Activated CD4-positive, alpha-beta T cell treated with anti-CD3 and anti-CD28 coated beads, Interleukin-2, amount 50 U/mL, for 16 hours (primary cell): ENCODE data around the gene DUSP18.
A peak's percentile ranks its signal among the peaks of the same experiment; 100 is the strongest.
"Not testable (repeated sequence)": the region's sequence is repeated elsewhere in the genome, so short reads cannot be mapped to it uniquely, and the experiment has no call there.

Source experiments
- DNase-seq: peaks from one replicate; pipeline ENCODE4 v3.0.0-alpha.2; 2020

Gene DUSP18

DNA sequence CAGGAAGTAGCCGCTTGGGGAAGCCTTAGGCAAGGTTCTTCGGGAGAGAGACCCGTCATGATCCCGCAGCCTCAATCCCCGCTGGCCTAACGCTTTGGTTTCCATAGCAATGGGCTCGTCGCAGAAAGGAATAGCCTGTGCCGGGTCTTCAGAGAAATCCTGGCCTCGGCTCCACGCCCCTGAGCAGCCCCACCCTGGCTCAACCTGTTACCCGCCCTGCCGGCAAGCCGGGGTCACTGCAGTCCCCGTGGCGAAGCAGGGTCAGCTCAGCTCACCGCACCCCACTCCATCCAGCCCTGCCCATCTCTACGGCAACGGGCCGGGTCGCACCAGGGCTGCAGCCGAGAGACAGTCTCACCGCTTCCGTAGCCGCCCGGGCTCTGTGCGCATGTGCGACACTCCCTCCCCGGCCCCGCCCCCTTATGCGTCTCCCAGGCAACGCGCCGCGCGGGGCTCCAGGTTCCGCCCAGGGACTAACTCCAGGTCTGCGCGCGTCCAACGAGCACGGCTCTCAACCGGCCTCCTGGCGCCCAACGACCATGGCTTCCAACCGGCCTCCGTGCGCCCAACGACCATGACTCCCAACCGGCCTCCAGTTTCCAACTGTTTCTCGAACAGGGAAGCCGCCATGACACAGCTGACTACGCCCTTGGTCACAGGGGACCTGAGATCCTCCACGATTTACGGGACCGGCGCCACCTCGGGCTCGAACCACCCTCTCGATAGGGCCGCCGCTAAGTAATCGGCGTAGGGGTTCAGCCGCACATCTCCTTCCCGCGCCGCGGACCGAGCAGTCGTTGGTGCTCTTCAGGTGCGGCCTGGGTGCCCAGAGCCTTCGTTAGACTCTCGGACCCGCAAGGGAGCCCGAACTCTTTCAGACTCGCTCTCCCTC lies at the start of gene DUSP18:
DUSP18 (minus strand) TSS at position 382 of the 892 bp plus-strand sequence. CDS start 3,872 bp downstream, outside the sequence.
- DNase-seq = peak; percentile 93

DNA sequence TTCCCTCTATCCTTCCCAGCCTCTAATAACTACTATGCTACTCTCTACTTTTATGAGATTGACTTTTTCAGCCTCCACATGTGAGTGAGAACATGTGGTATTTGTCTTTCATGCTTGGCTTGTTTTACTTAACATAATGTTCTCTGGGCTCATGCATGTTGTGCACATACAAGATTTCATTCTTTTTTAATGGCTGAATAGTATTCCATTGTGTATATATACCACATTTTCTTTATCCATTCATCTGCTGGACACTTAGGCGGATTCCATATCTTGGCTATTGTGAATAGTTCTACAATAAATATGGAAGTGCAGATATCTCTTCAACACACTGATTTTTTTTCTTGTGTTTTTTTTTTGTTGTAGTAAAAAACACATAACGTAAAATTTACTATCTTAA lies 46.4 kb upstream of the DUSP18 start:
- DNase-seq = no peak

DNA sequence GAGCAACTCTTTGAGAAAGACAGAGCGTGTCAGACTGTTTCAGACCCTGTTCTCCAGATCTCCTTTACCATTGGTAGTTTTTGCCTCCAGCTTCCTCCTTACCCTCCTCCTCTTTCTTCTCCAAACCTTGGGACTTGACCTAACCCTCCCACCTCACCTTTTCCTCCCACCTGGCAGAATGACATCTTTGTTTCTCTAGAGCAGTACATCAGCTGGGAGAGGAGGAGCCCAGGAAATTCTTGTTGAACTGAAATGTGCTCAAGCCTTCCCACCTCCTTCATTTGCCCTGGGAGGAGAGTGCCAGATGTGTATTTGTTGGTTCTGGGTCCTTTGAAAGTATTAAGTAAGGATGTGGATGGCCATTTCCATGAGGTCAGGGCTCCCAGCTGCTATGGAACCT lies 44.4 kb upstream of the DUSP18 start:
- DNase-seq = no peak

DNA sequence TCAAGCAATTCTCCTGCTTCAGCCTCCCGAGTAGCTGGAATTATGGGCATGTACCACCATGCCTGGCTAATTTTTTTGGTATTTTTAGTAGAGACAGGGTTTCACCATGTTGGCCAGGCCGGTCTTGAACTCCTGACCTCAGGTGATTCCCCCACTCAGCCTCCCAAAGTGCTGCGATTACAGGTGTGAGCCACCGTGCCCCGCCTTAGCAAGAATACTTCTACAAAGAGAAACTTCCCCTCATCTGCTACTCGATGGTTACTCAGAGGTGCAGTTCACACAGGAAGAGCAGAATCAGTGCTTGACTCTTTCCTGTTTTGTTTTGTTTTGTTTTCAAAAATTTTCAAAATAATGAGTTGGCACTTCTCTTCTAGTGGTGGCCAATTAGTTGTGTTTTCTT lies 42.3 kb upstream of the DUSP18 start:
- DNase-seq = peak; percentile 49

DNA sequence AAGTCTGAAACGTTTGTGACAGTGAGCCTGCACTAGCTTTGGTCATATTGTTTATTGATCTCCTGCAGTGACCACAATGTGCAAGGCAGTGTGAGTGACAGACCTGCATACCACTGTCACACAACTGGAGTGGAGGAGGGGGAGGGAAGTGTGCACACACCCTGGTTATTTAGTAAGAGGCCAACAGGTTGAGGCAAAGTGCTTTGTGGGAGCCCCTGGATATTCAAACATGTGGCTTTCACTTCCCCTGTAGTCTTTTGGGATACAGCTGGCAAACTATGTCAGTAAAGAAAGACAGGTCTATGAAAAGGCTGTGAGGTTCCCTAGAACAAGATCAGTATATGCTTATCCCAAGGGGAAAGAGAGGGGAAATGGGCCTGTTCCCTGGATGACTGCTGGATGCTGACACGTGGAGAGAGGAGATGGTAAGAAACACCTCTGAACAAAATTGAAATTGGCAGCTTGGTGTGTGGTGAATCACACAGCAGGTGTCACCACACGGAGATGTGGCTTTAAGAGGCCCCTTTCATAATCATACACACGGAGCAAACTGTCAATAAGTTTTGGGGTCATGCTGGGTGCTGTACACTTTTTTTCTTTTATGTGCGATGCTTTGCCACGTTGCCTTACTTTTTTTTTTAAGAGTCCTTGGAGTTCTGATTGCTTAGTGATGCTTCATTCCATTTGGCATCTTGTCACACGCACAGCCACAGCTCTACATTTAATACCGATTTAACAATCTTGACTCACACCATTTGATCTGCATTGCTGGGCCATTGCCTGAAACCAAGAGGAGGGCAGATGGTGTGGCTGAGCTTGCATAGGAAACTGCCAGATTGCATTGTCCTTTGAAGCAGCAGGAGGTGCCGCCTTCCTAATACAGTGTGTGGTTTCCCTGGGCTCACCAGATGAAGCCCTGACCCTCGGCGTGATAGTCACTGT lies 38.3 kb upstream of the DUSP18 start:
- DNase-seq = peak; percentile 79

DNA sequence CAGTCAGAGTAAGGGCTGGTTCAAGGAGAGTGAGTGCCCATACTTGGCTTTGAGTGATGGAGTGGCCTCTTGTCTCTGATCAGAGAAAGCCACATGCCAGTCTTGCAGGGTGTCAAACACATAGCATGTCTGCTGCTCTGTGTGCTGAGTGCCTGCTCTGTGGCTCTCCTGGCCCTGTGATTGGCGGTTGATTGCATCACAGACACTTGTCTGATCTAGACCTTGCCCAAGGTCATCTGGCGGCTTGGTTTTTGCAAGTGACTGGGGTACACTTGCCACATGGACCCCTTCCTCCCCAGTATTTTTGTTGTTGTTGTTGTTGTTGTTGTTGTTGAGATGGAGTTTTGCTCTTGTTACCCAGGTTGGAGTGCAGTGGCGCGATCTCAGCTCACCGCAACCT lies 37.3 kb upstream of the DUSP18 start:
- DNase-seq = no peak

GRCh38 chr22:30702856-30703255 lies 35.2 kb upstream of the DUSP18 start:
- DNase-seq = no peak

DNA sequence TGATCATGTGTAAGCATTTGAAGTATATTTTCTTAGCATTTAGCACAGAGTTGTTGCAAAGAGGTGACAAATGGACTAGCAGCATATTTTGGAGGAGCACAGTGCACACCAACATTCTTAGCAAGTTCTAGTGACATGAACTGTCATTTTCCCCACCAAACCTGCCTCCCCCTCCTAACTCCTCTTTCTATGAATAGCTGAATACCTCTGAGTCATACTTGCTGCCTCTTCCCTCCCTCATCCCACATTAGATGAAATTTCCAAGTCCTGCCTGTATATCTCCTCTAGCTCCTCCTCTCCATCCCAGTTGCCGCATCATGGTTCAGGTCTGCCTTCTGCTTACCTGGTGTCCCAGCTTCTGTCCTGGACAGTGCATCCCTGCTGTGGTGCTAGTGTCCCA lies 34.2 kb upstream of the DUSP18 start:
- no peak for DNase-seq

GRCh38 chr22:30697975-30698374 lies 30.3 kb upstream of the DUSP18 start:
- DNase-seq = no peak

DNA sequence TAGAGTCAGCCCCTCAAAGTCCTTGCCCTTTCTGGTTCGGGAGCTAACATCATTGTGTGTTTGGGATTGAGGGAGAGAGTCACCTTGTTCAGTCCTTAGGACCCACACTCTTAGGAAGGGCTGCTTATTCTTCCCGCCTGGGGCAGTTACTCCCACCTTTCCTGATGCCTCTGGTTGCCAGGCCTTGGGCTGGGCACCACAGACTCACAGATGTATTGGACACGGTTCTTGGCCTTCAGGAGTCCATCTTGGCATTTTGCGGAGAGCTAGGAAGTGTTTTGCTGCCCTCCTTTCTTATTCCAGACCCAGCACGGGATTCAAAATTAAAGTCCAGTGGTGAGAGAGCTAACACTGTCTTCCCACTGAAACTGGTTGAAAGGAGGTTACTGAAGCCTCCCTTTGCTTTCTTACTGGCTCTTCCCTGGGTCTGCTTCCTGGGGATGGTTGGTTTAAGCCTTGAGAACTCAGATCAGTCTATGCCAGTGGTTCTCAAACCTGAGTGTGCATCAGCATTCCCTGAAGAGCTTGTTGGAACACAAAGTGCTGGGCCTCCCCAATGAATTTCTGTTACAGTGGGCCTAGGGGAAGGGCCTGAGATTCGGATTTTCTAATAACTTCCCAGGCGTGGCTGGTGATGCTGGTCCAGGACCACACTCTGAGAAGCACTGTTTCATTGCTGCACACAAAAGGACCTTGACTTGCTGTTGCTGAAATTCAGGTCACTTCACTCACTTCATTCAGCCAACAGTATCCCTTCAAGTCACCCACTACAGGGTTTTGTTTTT lies 28.4 kb upstream of the DUSP18 start:
- DNase-seq = no peak

DNA sequence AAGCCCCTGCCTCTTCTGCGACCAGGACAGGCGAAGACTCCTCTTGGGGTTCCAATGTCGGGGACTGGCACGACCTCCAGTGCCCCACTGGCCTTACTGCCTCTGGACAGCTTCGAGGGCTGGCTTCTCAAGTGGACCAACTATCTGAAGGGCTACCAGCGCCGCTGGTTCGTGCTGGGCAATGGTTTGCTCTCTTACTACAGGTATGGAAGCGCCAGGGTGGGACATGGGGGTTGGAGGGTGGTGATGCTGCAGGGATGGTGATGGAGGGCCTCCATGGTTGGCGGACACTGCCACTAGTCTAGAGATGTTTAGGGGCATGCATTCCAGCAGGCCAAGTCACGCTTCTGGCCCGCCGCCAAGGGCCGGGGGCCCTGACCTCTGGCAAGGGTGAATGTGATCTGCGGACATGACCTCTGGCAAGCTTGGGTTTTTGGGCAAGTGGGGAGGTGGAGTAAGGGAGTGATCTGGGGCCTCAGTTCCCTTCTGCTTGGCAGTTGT lies 27.7 kb upstream of the DUSP18 start:
- no peak for DNase-seq

DNA sequence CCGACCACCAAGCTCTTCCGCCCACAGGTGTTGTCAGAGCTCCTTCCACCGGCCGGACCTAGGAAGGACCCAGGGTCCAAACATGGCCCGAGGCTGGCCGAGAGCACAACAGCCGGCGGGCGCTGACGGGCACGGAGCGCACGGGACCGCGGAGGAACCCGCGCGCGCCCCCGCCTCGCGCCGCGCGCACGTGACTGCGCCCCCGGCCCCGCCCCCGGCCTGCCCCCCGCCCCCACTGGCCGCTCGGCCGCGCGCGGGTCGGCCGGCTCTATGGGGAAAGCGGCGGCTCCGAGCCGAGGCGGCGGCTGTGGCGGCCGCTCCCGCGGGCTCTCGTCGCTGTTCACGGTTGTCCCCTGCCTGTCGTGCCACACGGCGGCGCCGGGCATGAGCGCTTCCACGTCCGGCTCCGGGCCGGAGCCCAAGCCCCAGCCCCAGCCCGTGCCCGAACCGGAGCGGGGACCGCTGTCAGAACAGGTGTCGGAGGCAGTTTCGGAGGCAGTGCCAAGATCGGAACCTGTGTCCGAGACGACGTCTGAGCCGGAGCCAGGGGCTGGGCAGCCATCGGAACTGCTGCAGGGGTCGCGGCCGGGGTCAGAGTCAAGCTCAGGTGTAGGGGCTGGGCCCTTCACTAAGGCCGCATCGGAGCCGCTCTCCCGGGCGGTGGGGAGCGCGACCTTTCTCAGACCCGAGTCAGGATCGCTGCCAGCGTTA lies 27.1 kb upstream of the DUSP18 start, which contains the start of gene OSBP2:
OSBP2 (plus strand) TSS at position 235 of the 711 bp plus-strand sequence; CDS start at position 271, 36 bp downstream.
- DNase-seq = peak; percentile 25

DNA sequence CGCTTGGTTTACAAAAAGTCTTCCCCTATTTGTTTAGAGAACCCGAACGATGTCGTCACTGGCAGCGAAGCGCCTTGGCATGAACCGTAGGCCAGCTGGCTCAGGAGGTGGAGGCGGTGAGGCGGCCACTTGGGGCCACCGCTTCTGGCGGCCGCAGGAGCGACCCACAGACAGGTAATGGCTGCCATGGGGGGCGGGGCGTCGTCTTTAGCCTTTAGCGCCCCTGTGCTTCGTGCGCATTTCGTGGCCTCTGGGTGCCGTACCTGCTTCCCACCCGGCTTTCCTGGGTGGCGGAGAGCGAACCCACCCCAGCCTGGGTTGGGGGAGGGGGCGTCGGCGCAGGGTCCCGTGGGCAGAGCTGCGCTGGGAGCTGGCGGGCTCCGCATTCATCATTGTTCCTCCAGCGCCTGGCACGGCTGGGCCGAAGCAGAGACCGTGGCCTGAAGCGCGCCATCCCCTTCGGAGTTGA lies 26.5 kb upstream of the DUSP18 start:
- DNase-seq = peak; percentile 44

DNA sequence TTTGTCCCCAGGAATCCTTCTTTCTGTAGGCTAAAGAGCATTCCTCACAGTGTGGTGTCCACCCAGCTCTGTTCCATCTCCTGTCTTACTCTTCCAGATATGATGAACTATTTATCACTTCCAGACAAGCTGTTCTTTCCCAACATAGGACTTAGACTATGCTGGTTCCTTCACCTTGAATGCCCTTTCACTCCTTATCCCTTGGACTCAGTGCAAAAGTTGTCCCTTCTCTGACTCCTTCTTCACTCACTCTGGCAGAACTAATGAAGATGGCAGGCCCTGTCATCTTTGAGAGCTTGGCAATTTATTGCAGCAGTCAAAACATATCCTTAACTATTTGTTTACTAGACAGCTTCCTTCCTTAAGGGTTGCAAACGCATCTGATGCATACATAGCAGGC lies 23.5 kb upstream of the DUSP18 start:
- DNase-seq = no peak

GRCh38 chr22:30689622-30690021 lies 21.9 kb upstream of the DUSP18 start:
- no peak for DNase-seq

DNA sequence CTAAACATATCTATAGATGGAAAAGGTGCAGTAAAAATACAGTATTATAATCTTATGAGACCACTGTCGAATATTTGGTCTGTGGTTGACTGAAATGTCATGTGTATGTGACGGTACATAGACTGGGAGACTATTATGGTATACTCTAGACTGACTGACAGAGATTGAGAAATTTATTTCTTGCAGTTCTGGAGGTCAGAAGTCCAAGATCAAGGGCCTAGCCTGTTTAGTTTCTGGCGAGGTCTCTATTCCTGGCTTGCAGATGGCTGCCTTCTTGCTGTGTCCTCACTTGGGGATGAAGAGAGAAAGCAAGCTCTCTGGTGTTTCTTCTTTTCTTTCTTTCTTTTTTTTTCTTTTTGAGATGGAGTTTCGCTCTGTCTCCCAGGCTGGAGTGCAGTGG lies 19.7 kb upstream of the DUSP18 start:
- no peak for DNase-seq

- DNase-seq = no peak
Observed at GRCh38 chr22:30685178-30685577, 17.5 kb upstream of the DUSP18 start.

GRCh38 chr22:30681831-30682230 lies 14.2 kb upstream of the DUSP18 start:
- DNase-seq = no peak

- DNase-seq = no peak
Observed at GRCh38 chr22:30680991-30681770, 13.5 kb upstream of the DUSP18 start.

DNA sequence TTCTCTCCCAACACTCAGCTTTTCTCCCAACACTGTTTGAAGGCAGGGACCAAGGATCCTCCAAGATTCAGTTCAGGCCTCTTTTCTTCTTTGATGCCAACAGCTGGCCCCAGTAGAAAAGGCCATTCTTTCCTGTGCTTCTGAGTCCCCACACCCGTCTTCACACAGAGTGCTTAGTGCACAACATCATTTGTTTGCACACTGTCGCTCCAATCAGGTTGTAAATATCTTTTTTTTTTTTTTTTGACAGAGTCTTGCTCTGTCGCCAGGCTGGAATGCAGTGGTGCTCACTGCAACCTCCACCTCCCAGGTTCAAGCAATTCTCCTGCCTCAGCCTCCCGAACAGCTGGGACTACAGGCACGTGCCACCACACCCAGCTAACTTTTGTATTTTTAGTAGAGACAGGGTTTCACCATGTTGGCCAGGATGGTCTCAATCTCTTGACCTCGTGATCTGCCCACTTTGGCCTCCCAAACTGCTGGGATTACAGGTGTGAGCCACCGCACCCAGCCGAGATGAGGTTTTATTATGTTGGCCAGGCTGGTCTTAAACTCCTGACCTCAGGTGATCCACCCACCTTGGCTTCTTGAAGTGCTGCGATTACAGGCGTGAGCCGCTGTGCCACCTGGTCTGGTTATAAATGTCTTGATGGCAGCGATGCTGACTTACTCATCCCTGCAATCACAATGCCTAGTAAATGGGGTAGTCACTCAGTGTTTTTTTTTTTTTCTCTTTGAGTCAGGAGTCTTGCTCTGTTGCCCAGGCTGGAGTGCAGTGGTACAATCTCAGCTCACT lies 12.4 kb upstream of the DUSP18 start:
- not testable (repeated sequence) for DNase-seq
